Tibial nerve (tissue), 4 donors: ENCODE data around the gene SRD5A3. TPM values are rescaled to one million over a fixed set of nuclear protein-coding genes. Genes with fewer than 3 reads are reported as not detected.

ENCODE experiments used
- DNase-seq, 2 donors: peaks; one replicate each; pipeline ENCODE4 v3.0.0-alpha.2; 2019; ENCODE audit warnings: low spot score in 2 of 2
- H3K27ac ChIP-seq, 4 donors: fragments of 200-600 bp; sonication (generic) in 3 of 4; one replicate each; pipeline ENCODE4 v1.5.1; 2017 to 2019; ENCODE audit warnings: mild to moderate bottlenecking in 1 of 4
- H3K27me3 ChIP-seq, 2 donors: fragments of 200-600 bp; sonication (generic) in 1 of 2; one replicate each; pipeline versions ENCODE4 v1.5.1 to v1.6.0; 2017 to 2019
- H3K36me3 ChIP-seq, 3 donors: fragments of 200-600 bp; sonication (generic); one replicate each; pipeline ENCODE4 v1.5.1; 2018 to 2019
- H3K4me1 ChIP-seq, 4 donors: fragments of 200-600 bp; sonication (generic) in 3 of 4; one replicate each; pipeline ENCODE4 v1.5.1; 2017 to 2019
- H3K4me3 ChIP-seq, 4 donors: fragments of 200-600 bp; sonication (generic) in 3 of 4; one replicate each; pipeline ENCODE4 v1.5.1; 2017 to 2019; ENCODE audit warnings: mild to moderate bottlenecking in 1 of 4, moderate library complexity in 1 of 4
- H3K9me3 ChIP-seq, 4 donors: fragments of 200-600 bp; sonication (generic) in 3 of 4; one replicate each; pipeline ENCODE4 v1.5.1; 2017 to 2019
- CTCF ChIP-seq, 5 experiments: fragments of 200-600 bp in 3 of 5; fragments of 450-650 bp in 2 of 5; sonication (generic) in 3 of 5; IDR thresholded peaks; one replicate each; pipeline ENCODE4 v1.5.1; 2016 to 2019; ENCODE audit warnings: antibody characterized with exemption in 5 of 5, mild to moderate bottlenecking in 3 of 5, moderate library complexity in 2 of 5
- EP300 ChIP-seq, 2 donors: sonication (generic); formaldehyde crosslinking; IDR thresholded peaks; one replicate each; pipeline ENCODE4 v1.6.1; 2017; ENCODE audit warnings: antibody characterized with exemption in 2 of 2, mild to moderate bottlenecking in 1 of 2
- POLR2A ChIP-seq, 2 donors: fragments of 450-650 bp; IDR thresholded peaks; one replicate each; pipeline ENCODE4 v1.6.1; 2017; ENCODE audit warnings: antibody characterized with exemption in 2 of 2, mild to moderate bottlenecking in 2 of 2, moderate library complexity in 2 of 2
- WGBS, 2 donors: methylation state at CpG; one replicate each; pipeline ENCODE4 v1.1.5; 2018; 5-methylcytosine and 5-hydroxymethylcytosine counted together
- total RNA-seq, 4 donors: library from RNA; depleted of rRNA; stranded (reverse); fragments of >200 nt; gene quantifications; one replicate each; pipeline ENCODE4 v1.1.0, GENCODE V29; 2016

SRD5A3 gene
- total RNA-seq, 4 donors from 2014 or later, result 9.0 to 16.1 (median 12.2) TPM

- Histone ChIP-seq H3K27ac (no peak overlapping the region), H3K36me3 (no peaks in the 10 kb centered on the region), H3K27me3 (peaks cover 0 to 4% of the 10 kb centered on the region in 2 donors), H3K4me3 (no peak overlapping the region), H3K9me3 (no peaks in the 10 kb centered on the region), H3K4me1 (no peaks in the 10 kb centered on the region)
- TF ChIP-seq EP300 (IDR thresholded peaks at IDR 0.05) (no peak), CTCF (IDR thresholded peaks at IDR 0.05) (no peak), POLR2A (IDR thresholded peaks at IDR 0.05) (no peak)
- DNase-seq, result no peak
Observed at GRCh38 chr4:55337944-55338343, 8.1 kb upstream of the SRD5A3 start.

GRCh38 chr4:55338486-55338885 is 7.6 kb upstream of the SRD5A3 start:
- TF ChIP-seq EP300 (IDR thresholded peaks at IDR 0.05), result no peak
- no peak for TF ChIP-seq CTCF (IDR thresholded peaks at IDR 0.05)
- no peak for TF ChIP-seq POLR2A (IDR thresholded peaks at IDR 0.05)
- Histone ChIP-seq H3K36me3 (no peaks in the 10 kb centered on the region), H3K27ac (no peak overlapping the region), H3K4me1 (no peaks in the 10 kb centered on the region), H3K27me3 (peaks cover 0 to 4% of the 10 kb centered on the region in 2 donors), H3K9me3 (no peaks in the 10 kb centered on the region), H3K4me3 (no peak overlapping the region)
- WGBS, 2 donors, result 63 to 64% methylated on average over 4 of the region's 4 CpGs
- no peak for DNase-seq

- Histone ChIP-seq H3K27me3 (peaks cover 0 to 4% of the 10 kb centered on the region in 2 donors), H3K36me3 (no peaks in the 10 kb centered on the region), H3K4me1 (no peaks in the 10 kb centered on the region), H3K27ac (no peak overlapping the region), H3K4me3 (no peak overlapping the region), H3K9me3 (no peaks in the 10 kb centered on the region)
- WGBS, 2 donors, result 61 to 65% methylated on average over 3 of the region's 3 CpGs
- DNase-seq, result no peak
- no peak for TF ChIP-seq CTCF (IDR thresholded peaks at IDR 0.05)
- TF ChIP-seq POLR2A (IDR thresholded peaks at IDR 0.05), result no peak
- no peak for TF ChIP-seq EP300 (IDR thresholded peaks at IDR 0.05)
Observed at GRCh38 chr4:55340266-55340665, 5.8 kb upstream of the SRD5A3 start.

GRCh38 chr4:55343887-55344286 is 2.2 kb upstream of the SRD5A3 start:
- 89% methylated on average over 7 of the region's 7 CpGs for WGBS, 2 donors
- Histone ChIP-seq H3K4me3 (no peak overlapping the region), H3K27me3 (no peaks in the 10 kb centered on the region), H3K36me3 (no peaks in the 10 kb centered on the region), H3K9me3 (no peaks in the 10 kb centered on the region), H3K4me1 (peaks cover 0 to 22% (median 12%) of the 10 kb centered on the region in 4 donors), H3K27ac (no peak overlapping the region)
- no peak for TF ChIP-seq EP300 (IDR thresholded peaks at IDR 0.05)
- TF ChIP-seq CTCF (IDR thresholded peaks at IDR 0.05), result no peak
- TF ChIP-seq POLR2A (IDR thresholded peaks at IDR 0.05), result no peak
- no peak for DNase-seq

GRCh38 chr4:55345054-55345453 is 988 bp upstream of the SRD5A3 start:
- Histone ChIP-seq H3K27ac (no peak overlapping the region), H3K27me3 (no peaks in the 10 kb centered on the region), H3K4me3 (no peak overlapping the region), H3K4me1 (peaks cover 0 to 23% (median 12%) of the 10 kb centered on the region in 4 donors), H3K9me3 (no peaks in the 10 kb centered on the region), H3K36me3 (no peaks in the 10 kb centered on the region)
- no peak for DNase-seq
- 92 to 96% methylated on average over 3 of the region's 3 CpGs for WGBS, 2 donors
- TF ChIP-seq EP300 (IDR thresholded peaks at IDR 0.05) (no peak), POLR2A (IDR thresholded peaks at IDR 0.05) (no peak), CTCF (IDR thresholded peaks at IDR 0.05) (no peak)
